GM21515 (cell line): ENCODE results near the gene CENPP.

Experiments
- ATAC-seq: cut with Tn5 transposase; IDR thresholded peaks from one replicate; pipeline ENCODE4 v1.9.1; 2021; ENCODE audit not compliant: unreplicated experiment

The CENPP gene

DNA sequence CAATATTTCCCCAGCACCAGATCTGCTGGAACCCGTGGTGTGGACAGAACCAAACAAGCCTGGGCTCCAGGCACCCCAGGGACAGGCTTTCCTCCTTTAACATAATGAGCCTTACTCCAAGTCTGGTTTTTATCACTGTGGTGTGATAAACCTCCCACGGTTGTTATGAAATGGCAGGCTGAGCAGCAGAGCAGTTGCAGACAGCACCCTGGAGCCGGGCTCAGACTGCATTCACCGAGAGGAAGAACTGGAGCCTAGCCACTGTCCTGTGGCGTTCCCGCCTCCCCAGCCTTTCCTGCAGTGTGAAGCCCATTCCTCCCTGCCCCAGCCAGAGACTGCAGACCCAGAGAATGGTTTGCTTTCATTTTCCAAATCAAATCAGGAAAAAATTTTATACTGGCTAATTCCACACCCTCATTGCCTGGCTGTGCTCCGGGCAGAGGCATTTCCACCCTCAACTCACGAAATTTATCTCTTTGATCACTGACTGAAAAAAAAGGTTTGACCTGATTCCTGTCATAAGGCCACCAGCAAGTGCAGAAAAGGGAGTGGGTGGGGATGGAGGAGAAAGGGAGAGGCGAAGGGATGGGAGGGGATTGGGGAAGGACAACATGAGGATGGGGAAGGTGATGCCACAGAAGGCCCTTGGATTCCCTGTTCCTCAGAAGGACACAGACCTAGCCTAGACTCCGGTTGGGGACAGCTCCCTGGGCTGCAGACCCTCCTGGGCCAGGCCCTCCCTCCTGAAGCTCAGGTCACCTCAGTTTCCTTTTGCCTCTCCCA is 325.3 kb downstream of the CENPP start:
- no peak for ATAC-seq

DNA sequence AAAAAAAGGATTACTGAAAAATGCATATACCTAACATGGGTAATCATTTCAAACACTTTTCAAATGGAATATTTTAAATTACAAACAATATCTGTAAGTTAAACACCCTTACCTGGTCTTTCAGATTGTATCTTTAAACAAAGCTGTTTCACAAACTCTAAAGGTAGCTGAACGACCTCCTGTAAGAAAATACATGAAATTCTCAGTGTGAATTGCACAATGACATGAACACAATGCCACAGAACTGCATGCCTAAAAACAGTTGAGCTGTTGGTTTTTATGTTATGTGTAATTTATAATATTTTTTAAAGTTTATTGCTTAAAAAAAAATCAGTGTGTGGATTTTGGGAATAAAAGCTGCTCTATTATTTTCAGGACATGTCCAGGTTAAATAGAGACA is 326.7 kb downstream of the CENPP start:
- no peak for ATAC-seq

DNA sequence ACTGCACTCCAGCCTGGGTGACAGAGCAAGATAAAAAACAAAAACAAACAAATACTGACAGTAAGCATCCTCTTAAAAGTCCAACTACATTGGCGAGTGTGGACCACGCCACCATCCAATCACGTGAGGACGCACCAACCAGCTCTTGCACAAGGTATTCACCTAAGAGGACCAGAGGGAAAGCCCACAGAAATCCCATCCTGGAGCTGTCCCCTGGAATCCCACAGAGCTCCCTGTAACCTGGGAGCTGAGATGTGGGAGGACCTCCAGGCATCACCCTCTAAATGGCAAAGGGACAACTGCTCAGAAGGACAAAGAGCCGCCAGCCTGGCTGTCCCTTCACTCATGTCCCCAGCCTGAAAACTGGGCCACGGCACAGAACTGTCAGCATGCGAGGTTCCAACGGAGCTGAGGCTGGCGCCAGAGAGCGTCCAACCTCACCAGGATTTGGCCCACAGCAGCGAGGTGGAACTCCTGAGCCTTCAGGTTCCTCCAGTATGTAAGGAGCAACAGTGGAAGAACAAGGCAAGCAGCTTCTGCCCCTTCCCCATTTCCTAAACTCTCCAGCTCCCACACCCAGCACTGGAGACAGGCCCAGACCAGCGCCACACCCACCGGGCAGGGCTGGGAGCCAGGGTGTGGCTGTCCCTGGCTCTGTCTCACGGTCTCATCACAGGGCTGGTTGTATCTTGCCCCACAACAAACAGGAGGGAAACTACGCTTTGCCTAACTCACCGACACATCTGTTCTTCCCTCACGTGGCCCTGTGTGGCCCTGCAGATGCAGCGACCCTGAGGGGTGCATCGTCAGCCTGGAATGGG is 328.9 kb downstream of the CENPP start:
- ATAC-seq: no peak

DNA sequence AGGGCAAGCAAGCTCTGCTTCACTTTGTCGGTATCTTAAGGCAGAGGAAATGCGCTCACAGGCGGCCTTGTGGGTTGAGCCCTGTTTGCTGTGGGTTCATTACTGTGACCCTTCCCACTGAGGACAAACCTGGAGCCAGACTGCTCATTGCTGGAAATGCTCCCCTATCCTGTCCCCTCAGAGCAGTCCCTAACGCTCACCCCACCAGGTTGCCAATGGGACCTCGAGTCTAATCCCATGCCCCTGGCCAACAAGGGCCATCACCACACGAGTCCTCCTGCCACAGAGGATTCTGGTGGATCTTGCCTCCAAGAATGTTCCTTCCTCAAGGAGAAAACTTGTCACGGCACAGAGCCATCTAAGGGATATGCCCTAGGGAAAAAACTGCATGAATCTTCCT is 329.6 kb downstream of the CENPP start:
- ATAC-seq: no peak

DNA sequence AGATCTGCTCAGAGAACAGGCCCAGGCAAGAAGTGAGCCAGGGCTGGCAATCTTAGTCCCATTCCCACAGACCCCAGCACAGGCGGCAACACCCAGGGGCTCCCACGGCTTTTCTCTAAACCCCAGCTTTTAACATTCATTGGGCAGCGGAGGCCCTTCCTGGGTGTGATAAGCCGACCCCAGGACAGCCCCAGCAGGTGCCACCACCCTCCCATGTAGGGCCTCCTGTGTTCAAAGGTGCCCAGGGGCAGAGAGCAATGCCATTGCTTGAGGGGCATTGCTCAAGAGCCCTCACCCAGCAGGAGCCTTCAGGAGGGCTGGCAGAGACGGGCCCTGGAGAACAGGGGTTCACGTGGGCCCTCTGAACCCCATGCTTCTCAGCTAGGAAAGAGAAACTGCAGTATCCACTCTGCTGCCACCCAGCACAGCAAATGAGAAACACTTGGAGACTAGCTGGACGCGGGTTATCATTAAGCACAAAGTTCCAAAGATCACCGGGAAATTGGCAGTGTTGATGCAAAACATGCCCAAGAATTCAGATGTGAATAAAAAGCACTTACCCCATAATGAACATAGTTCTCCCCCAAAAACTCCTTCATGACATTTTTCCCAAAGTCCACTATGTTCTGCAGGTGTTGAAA is 330.3 kb downstream of the CENPP start:
- no peak for ATAC-seq

DNA sequence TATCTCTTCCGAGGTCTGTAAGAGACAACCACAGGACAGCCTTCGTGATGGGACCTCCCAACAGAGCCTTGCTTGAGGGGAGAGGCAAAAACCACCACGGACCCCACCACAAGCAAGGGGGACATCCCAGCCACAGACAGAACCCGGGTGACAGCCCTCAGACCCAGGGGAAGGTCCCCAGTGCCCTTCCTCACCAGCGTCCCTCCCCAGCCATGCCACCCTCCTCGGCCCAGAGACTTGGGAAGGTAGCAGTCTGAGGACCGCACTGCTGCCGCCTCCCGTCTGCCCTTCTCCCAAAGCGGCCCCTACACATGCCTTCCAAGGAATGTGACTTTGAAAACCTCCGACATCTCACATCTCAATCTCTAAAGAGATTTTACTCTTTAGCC is 330.8 kb downstream of the CENPP start:
- ATAC-seq: no peak

DNA sequence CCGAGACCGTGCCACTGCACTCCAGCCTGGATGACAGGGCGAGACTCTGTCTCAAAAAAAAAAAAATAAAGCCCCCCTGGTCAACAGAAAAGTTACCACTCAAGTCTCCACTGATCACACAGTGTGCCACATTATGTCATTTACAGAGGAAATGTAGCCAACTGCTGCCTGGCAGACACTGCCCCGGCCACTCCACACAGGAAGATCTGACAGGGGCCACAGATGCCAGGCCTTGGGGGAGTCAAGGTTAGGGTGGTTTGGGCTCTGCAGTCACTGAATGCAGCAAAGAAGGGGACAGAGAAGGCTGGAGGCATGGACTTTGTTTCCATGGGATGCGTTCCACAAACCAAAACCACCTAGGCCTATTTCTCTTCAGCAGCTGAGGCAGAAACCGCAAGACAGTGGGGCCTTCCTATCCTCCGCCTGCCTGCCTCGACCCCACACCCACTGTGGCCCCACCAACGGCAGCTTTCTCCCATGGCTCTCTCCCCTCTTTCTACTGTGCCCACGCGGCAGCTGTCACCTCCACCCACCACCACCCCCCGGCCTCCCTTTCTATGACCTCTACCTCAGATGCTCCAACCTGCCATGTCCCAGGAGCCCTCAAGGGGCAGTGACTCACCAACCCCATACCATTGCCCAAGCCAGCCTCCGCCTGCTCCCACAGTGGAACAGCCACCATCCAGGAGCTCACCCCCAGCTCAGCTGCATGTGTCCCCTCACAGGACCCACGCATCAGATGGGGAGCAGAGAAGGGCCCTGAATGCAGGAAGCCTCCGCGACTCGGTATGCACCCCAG is 331.7 kb downstream of the CENPP start:
- no peak for ATAC-seq

DNA sequence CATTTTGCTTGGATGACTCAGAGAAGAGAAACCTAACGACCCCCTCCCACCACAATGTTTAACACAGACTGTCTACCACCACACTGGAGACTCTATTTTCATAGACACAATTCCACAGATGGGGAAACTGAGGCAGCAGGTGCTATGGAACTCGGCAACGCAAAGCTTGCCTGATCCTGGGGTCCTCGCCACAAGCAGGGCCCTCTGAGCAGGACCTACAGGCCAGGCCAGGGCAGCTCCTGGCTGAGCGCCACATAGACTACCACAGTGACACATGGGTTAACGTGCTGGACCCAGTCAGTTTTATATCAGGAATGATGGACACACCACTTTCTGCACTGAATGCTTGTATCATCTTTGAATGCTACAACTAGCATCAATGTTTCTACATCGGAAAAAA is 332.4 kb downstream of the CENPP start:
- ATAC-seq: no peak

DNA sequence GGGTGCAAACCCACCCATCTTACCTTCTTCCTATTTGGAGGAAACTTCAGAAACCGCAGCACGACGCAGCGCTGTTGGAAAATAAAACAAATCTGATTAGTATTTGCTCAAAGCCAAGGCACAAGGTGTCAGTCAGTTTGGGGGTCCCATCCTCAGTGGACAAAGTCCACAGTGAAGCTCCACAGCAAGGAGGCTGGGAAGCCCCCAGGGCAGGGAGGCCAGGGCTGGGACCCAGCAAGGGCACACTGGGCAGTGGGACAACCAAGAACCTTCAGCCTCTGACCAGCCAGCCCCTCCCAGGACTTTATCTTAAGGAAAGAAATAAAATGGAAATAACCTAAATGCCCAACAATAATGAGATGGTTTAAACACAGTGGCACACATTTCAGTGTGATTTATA is 332.9 kb downstream of the CENPP start:
- ATAC-seq: no peak

DNA sequence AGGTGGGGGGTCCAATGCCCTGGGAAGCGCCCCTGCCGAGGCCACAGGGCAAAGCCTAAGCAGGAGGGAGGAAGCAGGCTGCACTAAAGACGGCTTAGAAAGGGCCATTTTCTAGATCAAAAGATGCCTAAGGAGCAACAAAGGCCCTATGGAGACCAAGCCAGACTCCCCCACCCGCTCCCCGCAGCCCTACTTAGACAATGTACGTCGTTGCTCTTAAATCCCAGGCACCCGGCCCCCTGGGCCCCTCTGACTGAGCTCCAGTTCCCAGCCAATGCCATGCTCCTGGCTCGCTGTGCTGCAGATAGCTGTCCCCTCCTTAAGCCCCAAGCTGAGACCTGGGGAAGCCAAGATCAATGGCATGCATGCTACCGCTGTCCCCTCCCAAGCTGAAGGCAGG is 333.8 kb downstream of the CENPP start:
- ATAC-seq: no peak

DNA sequence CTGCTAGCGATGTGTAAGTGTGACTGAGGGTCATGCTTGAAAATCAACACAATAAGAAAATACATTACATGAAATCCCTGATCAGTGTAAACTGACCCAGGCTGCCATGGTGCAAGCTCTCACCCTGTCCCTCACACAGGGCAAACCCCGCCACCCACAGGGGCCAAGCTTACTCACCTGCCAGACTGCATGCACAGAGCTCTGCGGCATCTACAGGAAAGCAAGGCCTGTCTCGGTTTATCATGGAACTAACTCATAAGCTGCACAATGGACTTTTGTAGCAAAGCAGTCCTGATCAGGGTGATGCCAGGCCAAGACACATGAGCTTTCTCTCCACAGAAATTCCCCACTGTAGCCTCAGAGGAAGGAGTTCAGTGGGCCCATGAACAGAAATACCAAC is 334.5 kb downstream of the CENPP start:
- no peak for ATAC-seq

DNA sequence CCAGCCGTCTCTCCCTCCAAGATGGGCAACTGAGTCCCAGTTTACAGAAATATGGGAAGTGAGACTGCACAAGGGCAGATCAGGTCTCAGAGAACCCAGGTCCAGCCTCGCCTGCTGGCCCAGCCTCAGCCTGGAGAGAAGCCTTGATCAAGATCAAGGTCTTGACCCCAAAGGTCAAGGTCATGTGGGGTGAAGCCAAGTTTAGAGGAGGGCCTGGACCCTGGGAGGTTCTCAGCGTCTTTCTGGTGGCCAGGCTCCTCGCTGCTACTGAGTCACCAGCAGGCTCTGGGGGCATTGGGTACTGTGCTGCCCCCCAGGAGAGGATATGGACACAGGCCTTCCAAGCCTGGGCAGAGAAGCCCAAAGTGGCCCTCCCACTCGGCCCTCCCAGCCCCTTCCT is 335.4 kb downstream of the CENPP start:
- ATAC-seq: no peak

DNA sequence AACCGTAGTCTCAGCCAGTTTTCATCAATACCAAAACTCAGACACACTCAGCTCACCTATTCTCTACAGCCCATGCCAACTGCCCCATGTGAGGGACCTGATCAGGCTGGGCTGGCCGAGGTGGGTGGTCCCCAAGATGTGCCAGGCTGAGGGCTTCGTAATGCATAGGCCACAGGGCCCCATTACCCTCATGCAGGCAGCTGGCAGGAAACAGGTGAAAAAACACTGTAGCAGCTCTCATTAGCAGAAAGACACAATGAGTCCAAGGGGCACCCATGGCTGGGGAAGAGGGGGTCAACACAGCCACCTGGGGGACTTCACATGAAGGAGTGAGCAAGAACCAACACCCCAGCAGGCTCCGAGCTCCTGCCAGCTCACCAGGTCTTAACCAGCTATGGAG is 336.0 kb downstream of the CENPP start:
- ATAC-seq: no peak

DNA sequence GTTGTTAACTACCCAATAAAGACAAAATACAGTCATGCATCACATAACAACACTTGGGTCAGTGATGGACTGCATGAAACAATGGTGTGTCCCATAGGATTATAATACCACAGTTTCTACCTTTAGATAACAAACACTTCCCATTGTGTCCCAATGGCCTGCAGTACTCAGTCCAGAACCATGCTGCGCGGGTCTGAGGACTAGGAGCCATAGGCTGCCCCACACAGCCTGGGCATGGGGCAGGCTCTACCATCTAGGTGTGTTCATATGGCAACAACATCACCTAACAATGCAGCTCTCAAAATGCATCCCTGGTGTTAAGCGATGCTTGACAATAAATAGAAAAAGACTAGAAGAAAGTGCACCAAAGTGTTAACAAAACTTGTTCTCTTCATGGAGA is 337.4 kb downstream of the CENPP start:
- no peak for ATAC-seq

DNA sequence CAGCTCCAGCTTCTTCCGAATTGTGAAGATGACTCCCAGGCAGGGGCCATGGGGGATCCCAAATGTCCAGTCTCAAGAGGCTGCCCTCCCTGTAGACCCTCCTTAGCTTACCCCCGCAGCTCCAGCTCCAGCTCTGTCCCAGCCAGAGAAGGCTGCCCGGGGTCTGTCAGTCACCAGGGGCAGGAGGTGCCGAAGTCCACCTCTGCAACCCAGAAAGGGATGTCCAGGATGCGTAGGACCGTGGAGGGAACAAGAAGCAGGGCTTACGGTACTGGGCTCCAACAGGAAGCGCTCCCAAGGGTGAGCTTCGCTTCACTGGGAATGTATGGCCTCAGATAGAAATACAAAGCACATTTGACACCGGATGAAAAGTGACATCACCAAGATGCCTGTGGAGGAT is 338.2 kb downstream of the CENPP start:
- ATAC-seq: no peak

DNA sequence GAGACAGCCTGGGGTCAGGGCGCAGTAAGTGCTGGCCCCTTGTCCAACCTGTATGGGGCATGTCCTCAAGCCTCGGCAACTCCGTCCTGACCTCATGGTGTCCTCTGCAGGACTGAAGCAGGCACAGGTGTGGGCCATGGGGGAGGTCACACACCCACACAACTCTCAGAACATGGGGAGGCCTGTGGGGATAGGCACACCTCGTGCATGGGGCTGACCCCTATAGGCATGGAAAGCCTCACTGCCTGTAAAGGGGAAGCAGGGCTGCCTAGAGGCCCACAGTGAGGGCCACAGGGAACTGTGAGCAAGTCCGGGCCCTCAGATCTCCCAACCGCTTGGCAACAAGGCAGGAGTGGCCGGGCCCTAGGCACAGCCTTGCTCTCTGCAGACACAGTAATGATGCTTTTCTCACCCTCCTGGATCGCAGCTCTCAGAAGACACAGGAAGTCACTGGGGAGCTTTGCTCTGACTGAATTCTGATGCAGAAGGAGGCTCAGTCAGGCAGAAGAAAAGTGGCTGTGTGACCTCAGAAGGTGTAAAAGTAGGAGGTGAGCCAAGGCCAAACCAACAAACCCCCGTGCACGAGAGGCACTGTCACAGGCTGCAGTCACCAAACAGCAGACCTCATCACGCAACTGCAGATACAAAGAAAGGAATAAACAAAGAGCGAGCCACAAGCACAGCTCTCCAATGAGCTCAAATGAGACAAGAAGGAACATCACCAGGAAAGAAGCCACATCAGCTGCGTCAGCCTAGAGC is 338.8 kb downstream of the CENPP start:
- ATAC-seq: no peak

DNA sequence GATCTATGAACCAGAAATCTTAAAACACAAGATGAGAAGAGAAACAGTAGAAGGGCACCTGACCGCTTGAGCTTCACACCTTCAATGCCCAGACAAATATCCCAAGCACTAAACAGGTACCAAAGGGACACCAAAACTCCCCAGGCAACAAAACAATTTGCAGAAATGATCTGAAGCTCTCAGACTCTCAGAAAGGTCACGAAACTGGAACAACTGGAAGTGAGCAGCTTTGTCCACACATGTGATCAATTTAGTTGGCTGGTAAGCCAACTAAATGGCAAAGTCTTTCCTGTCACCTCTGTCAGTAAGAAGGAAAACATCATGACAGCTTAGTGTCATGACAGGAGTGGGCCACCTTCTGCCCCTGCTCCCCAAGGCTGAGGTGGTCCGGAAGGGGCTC is 340.1 kb downstream of the CENPP start:
- ATAC-seq: no peak

DNA sequence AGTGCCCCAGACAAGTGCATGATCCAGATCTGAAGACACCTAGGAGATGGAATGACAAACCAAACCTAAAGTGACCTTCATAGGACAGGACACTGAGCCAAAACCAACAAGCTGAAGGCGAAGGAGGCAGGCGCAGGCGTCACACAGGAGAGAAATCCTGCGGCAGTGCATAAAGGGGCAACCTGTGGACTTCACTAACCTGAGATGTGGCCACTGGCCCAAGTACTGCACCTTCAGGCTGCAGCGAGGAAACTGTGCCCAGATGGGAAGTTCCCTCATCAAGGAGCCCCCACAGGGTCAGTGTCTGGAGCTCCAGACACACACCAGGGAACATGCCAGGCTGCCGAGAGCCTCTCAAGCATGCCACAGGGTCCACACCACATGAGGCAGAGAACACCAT is 340.5 kb downstream of the CENPP start:
- ATAC-seq: no peak

DNA sequence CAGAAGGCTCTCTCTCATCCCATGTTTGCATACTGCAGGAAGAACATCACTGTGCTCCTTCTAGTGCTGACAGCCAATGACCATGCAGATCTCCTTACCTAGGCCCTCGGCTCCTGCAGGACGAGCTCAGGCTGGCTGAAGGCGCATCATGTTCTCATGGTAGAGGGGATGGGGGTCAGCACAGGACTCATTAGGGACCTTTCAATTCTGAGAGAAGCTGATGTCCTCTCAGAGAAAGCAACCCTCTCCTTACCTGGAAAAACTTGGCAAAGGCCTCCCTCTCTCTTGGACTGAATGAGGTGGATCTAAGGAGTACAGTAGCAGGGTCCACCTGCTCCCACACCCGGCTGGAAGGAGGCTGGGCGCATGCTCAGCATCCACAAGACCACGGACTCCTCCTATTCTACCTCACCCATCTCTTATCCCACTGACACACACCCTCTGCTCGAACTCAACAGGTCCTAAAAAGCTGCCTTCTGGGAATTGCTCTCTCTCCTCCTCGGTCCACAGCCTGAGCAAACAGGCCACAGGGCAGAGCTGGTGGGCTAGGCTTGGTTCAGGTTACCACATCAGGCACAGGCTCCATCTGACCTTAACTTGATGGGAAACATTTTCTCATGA is 341.3 kb downstream of the CENPP start:
- no peak for ATAC-seq
